H9 (cell line): ENCODE data around the gene OSGIN1. TPM values are rescaled to one million over a fixed set of nuclear protein-coding genes. Genes with fewer than 3 reads are reported as not detected.
A peak's percentile ranks its signal among the peaks of the same experiment; 100 is the strongest.

Source experiments
- DNase-seq: peaks from one replicate; pipeline ENCODE4 v3.0.0-alpha.2; 2017
- H2AFZ ChIP-seq: one replicate; pipeline ENCODE4 v1.6.1; 2013; ENCODE audit warnings: mild to moderate bottlenecking, low read length, control low read depth, moderate library complexity
- H2AK5ac ChIP-seq: 2 replicates; pipeline ENCODE4 v1.6.1; 2013; ENCODE audit warnings: low read length, control low read depth, mixed read lengths; ENCODE audit not compliant: insufficient read length
- H2BK120ac ChIP-seq: one replicate; pipeline ENCODE4 v1.6.1; 2013; ENCODE audit warnings: low read depth, mild to moderate bottlenecking, low read length, control low read depth, inconsistent platforms; ENCODE audit not compliant: poor library complexity, severe bottlenecking
- H2BK12ac ChIP-seq: 2 replicates; pipeline ENCODE4 v1.6.1; 2013; ENCODE audit warnings: low read length, control low read depth, mixed read lengths, low read depth; ENCODE audit not compliant: insufficient read length
- H2BK15ac ChIP-seq: 2 replicates; pipeline ENCODE4 v1.6.1; 2013; ENCODE audit warnings: low read depth, low read length, control low read depth
- H2BK20ac ChIP-seq: one replicate; pipeline ENCODE4 v1.6.1; 2013; ENCODE audit warnings: low read depth, mild to moderate bottlenecking, low read length, control low read depth, inconsistent platforms; ENCODE audit not compliant: poor library complexity, severe bottlenecking
- H2BK5ac ChIP-seq: 2 replicates; pipeline ENCODE4 v1.6.1; 2013; ENCODE audit warnings: low read length, control low read depth, mixed read lengths; ENCODE audit not compliant: insufficient read length
- H3K14ac ChIP-seq: 2 replicates; pipeline ENCODE4 v1.6.1; 2013; ENCODE audit warnings: low read length, control low read depth; ENCODE audit not compliant: insufficient read depth
- H3K18ac ChIP-seq: 2 replicates; pipeline ENCODE4 v1.6.1; 2013; ENCODE audit warnings: low read depth, mild to moderate bottlenecking, mixed read lengths, low read length, control low read depth; ENCODE audit not compliant: insufficient read length
- H3K23ac ChIP-seq: 2 replicates; pipeline ENCODE4 v1.6.1; 2013; ENCODE audit warnings: low read length, control low read depth, mixed read lengths, low read depth; ENCODE audit not compliant: insufficient read length
- H3K23me2 ChIP-seq: 2 replicates; pipeline ENCODE4 v1.6.1; 2013; ENCODE audit warnings: low read depth, mild to moderate bottlenecking, mixed read lengths, low read length, control low read depth; ENCODE audit not compliant: insufficient read length, poor library complexity, severe bottlenecking
- H3K27ac ChIP-seq: 2 replicates; pipeline ENCODE4 v1.5.1; 2013; ENCODE audit warnings: low read length, control low read depth, mixed read lengths, low read depth; ENCODE audit not compliant: insufficient read length
- H3K27me3 ChIP-seq: 2 replicates; pipeline ENCODE4 v1.6.1; 2013; ENCODE audit warnings: low read length, control low read depth, inconsistent platforms; ENCODE audit not compliant: insufficient read depth
- H3K4ac ChIP-seq: 2 replicates; pipeline ENCODE4 v1.6.1; 2013; ENCODE audit warnings: low read depth, mild to moderate bottlenecking, control low read depth, inconsistent platforms, low read length, moderate library complexity
- H3K4me1 ChIP-seq: 2 replicates; pipeline ENCODE4 v1.6.1; 2013; ENCODE audit warnings: low read length, control low read depth, inconsistent platforms; ENCODE audit not compliant: insufficient read depth
- H3K4me2 ChIP-seq: 2 replicates; pipeline ENCODE4 v1.6.1; 2013; ENCODE audit warnings: low read length, control low read depth, mixed read lengths; ENCODE audit not compliant: insufficient read length, insufficient read depth
- H3K56ac ChIP-seq: 2 replicates; pipeline ENCODE4 v1.6.1; 2013; ENCODE audit warnings: low read depth, mild to moderate bottlenecking, mixed read lengths, low read length, control low read depth; ENCODE audit not compliant: insufficient read length
- H3K79me1 ChIP-seq: 2 replicates; pipeline ENCODE4 v1.6.1; 2013; ENCODE audit warnings: low read depth, mild to moderate bottlenecking, moderate library complexity, low read length, control low read depth, inconsistent platforms; ENCODE audit not compliant: insufficient read depth, poor library complexity, severe bottlenecking
- H3K79me2 ChIP-seq: 2 replicates; pipeline ENCODE4 v1.6.1; 2013; ENCODE audit warnings: low read length, control low read depth, inconsistent platforms; ENCODE audit not compliant: insufficient read depth
- H3K9ac ChIP-seq: 2 replicates; pipeline ENCODE4 v1.6.1; 2013; ENCODE audit warnings: low read length, control low read depth, mixed read lengths; ENCODE audit not compliant: insufficient read length; ENCODE audit errors: extremely low read depth
- H3K9me3 ChIP-seq: one replicate; pipeline ENCODE4 v1.6.1; 2013; ENCODE audit warnings: low read depth, low read length, inconsistent platforms; ENCODE audit not compliant: control insufficient read depth
- H3T11ph ChIP-seq: one replicate; pipeline ENCODE4 v1.6.1; 2013; ENCODE audit warnings: mild to moderate bottlenecking, low read length, control low read depth, inconsistent platforms
- H4K20me1 ChIP-seq: one replicate; pipeline ENCODE4 v1.6.1; 2013; ENCODE audit not compliant: control insufficient read depth, insufficient read length, insufficient read depth
- H4K5ac ChIP-seq: 2 replicates; pipeline ENCODE4 v1.6.1; 2013; ENCODE audit warnings: low read depth, mild to moderate bottlenecking, mixed read lengths, low read length, control low read depth; ENCODE audit not compliant: insufficient read length
- H4K8ac ChIP-seq: replicated peaks from 2 replicates; pipeline ENCODE4 v1.6.1; 2013; ENCODE audit warnings: low read length, control low read depth, mixed read lengths, low read depth; ENCODE audit not compliant: insufficient read length
- H4K91ac ChIP-seq: 2 replicates; pipeline ENCODE4 v1.6.1; 2013; ENCODE audit warnings: low read depth, mild to moderate bottlenecking, moderate library complexity, mixed read lengths, low read length, control low read depth; ENCODE audit not compliant: insufficient read length
- H3K27ac Mint-ChIP-seq, 3 experiments: 2 replicates in 2 of 3; 3 replicates in 1 of 3; pipeline ENCODE4 v1.8.0; 2020 to 2021; ENCODE audit warnings: mixed read lengths in 3 of 3, mild to moderate bottlenecking in 1 of 3, moderate library complexity in 1 of 3
- H3K27me3 Mint-ChIP-seq: 2 replicates; pipeline ENCODE4 v1.8.0; 2021; ENCODE audit warnings: low read depth, mild to moderate bottlenecking, moderate library complexity, mixed read lengths
- H3K36me3 Mint-ChIP-seq, 3 experiments: 2 replicates in 2 of 3; 3 replicates in 1 of 3; pipeline ENCODE4 v1.8.0; 2020 to 2021; ENCODE audit warnings: low read depth in 3 of 3, mixed read lengths in 3 of 3; ENCODE audit not compliant: insufficient read depth in 1 of 3
- H3K4me1 Mint-ChIP-seq, 2 experiments: 2 replicates each; pipeline ENCODE4 v1.8.0; 2020; ENCODE audit warnings: mixed read lengths in 2 of 2
- H3K4me3 Mint-ChIP-seq, 2 experiments: 2 replicates in 1 of 2; 3 replicates in 1 of 2; pipeline ENCODE4 v1.8.0; 2020 to 2021; ENCODE audit warnings: mild to moderate bottlenecking in 2 of 2, mixed read lengths in 2 of 2, moderate library complexity in 1 of 2
- H3K9me3 Mint-ChIP-seq, 2 experiments: 2 replicates in 1 of 2; 3 replicates in 1 of 2; pipeline ENCODE4 v1.8.0; 2020; ENCODE audit warnings: mild to moderate bottlenecking in 2 of 2, mixed read lengths in 2 of 2, moderate library complexity in 1 of 2
- WGBS: extraction: QIAGEN DNeasy Blood & Tissue Kit; methylation state at CpG from one replicate; pipeline ENCODE4 v1.1.7; 2013; ENCODE audit warnings: missing lambda C conversion rate, low lambda C conversion rate, mixed read lengths; ENCODE audit not compliant: insufficient read length; ENCODE audit errors: extremely low coverage; 5-methylcytosine and 5-hydroxymethylcytosine counted together
- total RNA-seq: library from RNA; stranded (reverse); gene quantifications from 2 replicates; pipeline ENCODE4 v1.2.1, GENCODE V29; 2021
- TF ChIP-seq, protein P1 (sequence below): fragments of 200-600 bp; sonication (generic); conservative IDR thresholded peaks from 3 replicates; pipeline ENCODE4 v1.8.0; 2021; ENCODE audit warnings: antibody characterized with exemption, mild to moderate bottlenecking

OSGIN1 gene
- total RNA-seq, 1 experiment from 2014 or later, result 0.63 TPM

DNA sequence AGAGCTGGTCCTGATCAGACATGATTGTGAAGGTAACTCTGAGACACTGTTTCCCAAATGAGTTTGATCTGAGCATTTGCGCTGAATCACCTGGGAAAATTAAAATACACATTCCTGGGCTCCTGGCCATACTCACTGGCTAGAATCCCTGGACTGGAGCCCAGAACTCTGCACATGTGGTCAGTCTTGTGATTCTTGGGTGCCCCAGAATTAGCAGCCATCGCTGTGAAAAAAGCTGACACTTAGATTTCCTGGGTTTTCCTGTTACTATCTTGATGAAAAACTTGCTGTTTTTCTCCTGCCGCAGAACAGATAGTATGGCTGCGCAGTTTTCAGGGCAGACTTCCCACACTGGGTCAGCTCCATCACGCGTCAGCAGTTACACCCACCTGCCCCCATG lies 39.6 kb downstream of the OSGIN1 start:
- H3K9ac ChIP-seq, result no peak overlapping the region
- no peak overlapping the region for H3K18ac ChIP-seq
- Mint-ChIP-seq H3K9me3 (no peaks in the 10 kb centered on the region), H3K4me3 (no peak overlapping the region), H3K36me3 (peaks cover 0 to 15% (median 2%) of the 10 kb centered on the region in 3 experiments; a peak in 5 of 7 replicates), H3K27ac (peak overlapping the region in 2 of 3 experiments; percentile 61 to 65; a peak in 2 of 7 replicates), H3K27me3 (peaks cover 3% of the 10 kb centered on the region), H3K4me1 (peaks cover 14 to 36% of the 10 kb centered on the region in 2 experiments)
- no peak overlapping the region for H2BK15ac ChIP-seq
- H3K79me2 ChIP-seq, result no peaks in the 10 kb centered on the region
- H2AK5ac ChIP-seq, result no peak overlapping the region
- H3T11ph ChIP-seq, result no peak overlapping the region
- H4K91ac ChIP-seq, result no peak overlapping the region
- H3K23ac ChIP-seq, result no peak overlapping the region
- no peak overlapping the region for H2AFZ ChIP-seq
- TF ChIP-seq, protein P1, sequence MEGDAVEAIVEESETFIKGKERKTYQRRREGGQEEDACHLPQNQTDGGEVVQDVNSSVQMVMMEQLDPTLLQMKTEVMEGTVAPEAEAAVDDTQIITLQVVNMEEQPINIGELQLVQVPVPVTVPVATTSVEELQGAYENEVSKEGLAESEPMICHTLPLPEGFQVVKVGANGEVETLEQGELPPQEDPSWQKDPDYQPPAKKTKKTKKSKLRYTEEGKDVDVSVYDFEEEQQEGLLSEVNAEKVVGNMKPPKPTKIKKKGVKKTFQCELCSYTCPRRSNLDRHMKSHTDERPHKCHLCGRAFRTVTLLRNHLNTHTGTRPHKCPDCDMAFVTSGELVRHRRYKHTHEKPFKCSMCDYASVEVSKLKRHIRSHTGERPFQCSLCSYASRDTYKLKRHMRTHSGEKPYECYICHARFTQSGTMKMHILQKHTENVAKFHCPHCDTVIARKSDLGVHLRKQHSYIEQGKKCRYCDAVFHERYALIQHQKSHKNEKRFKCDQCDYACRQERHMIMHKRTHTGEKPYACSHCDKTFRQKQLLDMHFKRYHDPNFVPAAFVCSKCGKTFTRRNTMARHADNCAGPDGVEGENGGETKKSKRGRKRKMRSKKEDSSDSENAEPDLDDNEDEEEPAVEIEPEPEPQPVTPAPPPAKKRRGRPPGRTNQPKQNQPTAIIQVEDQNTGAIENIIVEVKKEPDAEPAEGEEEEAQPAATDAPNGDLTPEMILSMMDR, result no peak
- no peak overlapping the region for H2BK5ac ChIP-seq
- H3K4ac ChIP-seq, result no peak overlapping the region
- no peak overlapping the region for H4K8ac ChIP-seq
- H3K27me3 ChIP-seq, result no peaks in the 10 kb centered on the region
- H3K79me1 ChIP-seq, result no peaks in the 10 kb centered on the region
- no peaks in the 10 kb centered on the region for H3K9me3 ChIP-seq
- no peaks in the 10 kb centered on the region for H3K4me1 ChIP-seq
- no peak overlapping the region for H3K14ac ChIP-seq
- H3K23me2 ChIP-seq, result no peaks in the 10 kb centered on the region
- H3K4me2 ChIP-seq, result no peak overlapping the region
- H4K5ac ChIP-seq, result no peak overlapping the region
- no peak overlapping the region for H2BK120ac ChIP-seq
- H4K20me1 ChIP-seq, result no peaks in the 10 kb centered on the region
- no peak overlapping the region for H3K27ac ChIP-seq
- no peak overlapping the region for H3K56ac ChIP-seq
- WGBS, result no CpG with 5 or more reads among the region's 6 CpGs
- no peak overlapping the region for H2BK20ac ChIP-seq
- no peak for DNase-seq
- no peak overlapping the region for H2BK12ac ChIP-seq
